Suprapubic skin (tissue), 4 donors: ENCODE results near the gene KDM6A.
"Not testable (repeated sequence)": the region's sequence is repeated elsewhere in the genome, so short reads cannot be mapped to it uniquely, and the experiment has no call there.

Source experiments
- EP300 ChIP-seq: sonication (generic); formaldehyde crosslinking; IDR thresholded peaks from one replicate; pipeline ENCODE4 v1.6.1; 2017; ENCODE audit warnings: antibody characterized with exemption
- POLR2A ChIP-seq, 2 donors: fragments of 450-650 bp; IDR thresholded peaks; one replicate each; pipeline ENCODE4 v1.6.1; 2017; ENCODE audit warnings: antibody characterized with exemption in 2 of 2, mild to moderate bottlenecking in 2 of 2, moderate library complexity in 2 of 2
- POLR2AphosphoS5 ChIP-seq, 3 donors: sonication (generic); formaldehyde crosslinking; IDR thresholded peaks; one replicate each; pipeline ENCODE4 v1.6.1; 2017; ENCODE audit warnings: antibody characterized with exemption in 3 of 3
- TF ChIP-seq, protein P1 (sequence below), 2 donors: fragments of 200-600 bp in 1 of 2; fragments of 450-650 bp in 1 of 2; sonication (generic) in 1 of 2; IDR thresholded peaks; one replicate each; pipeline ENCODE4 v1.5.1; 2016 to 2019; ENCODE audit warnings: antibody characterized with exemption in 2 of 2, mild to moderate bottlenecking in 1 of 2, moderate library complexity in 1 of 2

DNA sequence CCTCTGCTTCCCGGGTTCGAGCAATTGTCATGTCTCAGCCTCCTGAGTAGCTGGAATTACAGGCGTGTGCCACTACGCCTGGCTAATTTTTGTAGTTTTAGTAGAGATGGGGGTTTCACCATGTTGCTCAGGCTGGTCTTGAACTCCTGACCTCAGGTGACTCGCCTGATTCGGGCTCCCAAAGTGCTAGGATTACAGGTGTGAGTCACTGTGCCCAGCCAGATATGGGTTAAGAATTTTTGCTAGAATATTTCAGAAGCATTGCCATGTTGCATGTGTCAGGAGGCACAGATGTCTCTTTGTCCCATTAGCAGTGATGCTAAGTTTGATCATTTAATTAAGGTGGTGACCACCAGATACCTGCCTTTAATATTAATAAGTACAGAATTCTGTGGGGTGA is 22.1 kb upstream of the KDM6A start:
- TF ChIP-seq POLR2A (IDR thresholded peaks at IDR 0.05); EP300; POLR2AphosphoS5 (IDR thresholded peaks at IDR 0.05): not testable (repeated sequence)
- TF ChIP-seq, protein P1, sequence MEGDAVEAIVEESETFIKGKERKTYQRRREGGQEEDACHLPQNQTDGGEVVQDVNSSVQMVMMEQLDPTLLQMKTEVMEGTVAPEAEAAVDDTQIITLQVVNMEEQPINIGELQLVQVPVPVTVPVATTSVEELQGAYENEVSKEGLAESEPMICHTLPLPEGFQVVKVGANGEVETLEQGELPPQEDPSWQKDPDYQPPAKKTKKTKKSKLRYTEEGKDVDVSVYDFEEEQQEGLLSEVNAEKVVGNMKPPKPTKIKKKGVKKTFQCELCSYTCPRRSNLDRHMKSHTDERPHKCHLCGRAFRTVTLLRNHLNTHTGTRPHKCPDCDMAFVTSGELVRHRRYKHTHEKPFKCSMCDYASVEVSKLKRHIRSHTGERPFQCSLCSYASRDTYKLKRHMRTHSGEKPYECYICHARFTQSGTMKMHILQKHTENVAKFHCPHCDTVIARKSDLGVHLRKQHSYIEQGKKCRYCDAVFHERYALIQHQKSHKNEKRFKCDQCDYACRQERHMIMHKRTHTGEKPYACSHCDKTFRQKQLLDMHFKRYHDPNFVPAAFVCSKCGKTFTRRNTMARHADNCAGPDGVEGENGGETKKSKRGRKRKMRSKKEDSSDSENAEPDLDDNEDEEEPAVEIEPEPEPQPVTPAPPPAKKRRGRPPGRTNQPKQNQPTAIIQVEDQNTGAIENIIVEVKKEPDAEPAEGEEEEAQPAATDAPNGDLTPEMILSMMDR (IDR thresholded peaks at IDR 0.05) = not testable (repeated sequence)
